NB4 (cell line): ENCODE data around the gene MINDY4.
"Not testable (repeated sequence)": the region's sequence is repeated elsewhere in the genome, so short reads cannot be mapped to it uniquely, and the experiment has no call there.

Experiments used
- DNase-seq: peaks from one replicate; pipeline ENCODE4 v3.0.0; 2010; ENCODE audit warnings: low read depth
- H3K4me3 ChIP-seq: one replicate; pipeline ENCODE4 v1.5.1; 2011; ENCODE audit warnings: mild to moderate bottlenecking, low read depth, low read length, moderate library complexity
- MYC ChIP-seq: IDR thresholded peaks from 2 replicates; pipeline ENCODE4 v1.6.1; 2011; ENCODE audit warnings: low read depth, low read length
- POLR2A ChIP-seq: IDR thresholded peaks from 2 replicates; pipeline ENCODE4 v1.6.1; 2011; ENCODE audit warnings: mild to moderate bottlenecking; ENCODE audit not compliant: insufficient read length; ENCODE audit errors: extremely low read depth
- TF ChIP-seq, protein P1 (sequence below): IDR thresholded peaks from 2 replicates; pipeline ENCODE4 v1.6.1; 2011; ENCODE audit warnings: low read depth, low read length
- TF ChIP-seq, protein P2 (sequence below): IDR thresholded peaks from one replicate; pipeline ENCODE4 v1.5.1; 2012; ENCODE audit warnings: low read depth, low read length

Gene MINDY4

DNA sequence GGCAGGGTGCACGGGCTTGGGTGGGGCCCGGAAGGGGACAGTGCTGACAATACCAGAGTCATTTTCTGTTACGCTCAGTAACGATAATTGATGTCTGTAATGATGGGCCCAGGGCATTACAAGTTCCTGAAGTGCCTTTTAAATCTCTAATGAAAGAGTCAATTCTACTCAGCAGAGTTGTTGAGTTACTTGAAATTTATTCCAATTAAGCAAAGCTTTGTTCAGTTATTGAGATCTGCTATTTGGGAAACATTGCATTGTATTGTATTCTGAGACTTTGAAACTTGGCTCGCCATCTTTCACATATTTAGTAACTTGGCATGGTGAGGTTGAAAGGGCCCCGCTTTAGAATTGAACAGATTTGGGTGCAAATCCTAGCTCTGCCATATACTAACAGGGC lies 34.7 kb downstream of the MINDY4 start:
- TF ChIP-seq, protein P1, sequence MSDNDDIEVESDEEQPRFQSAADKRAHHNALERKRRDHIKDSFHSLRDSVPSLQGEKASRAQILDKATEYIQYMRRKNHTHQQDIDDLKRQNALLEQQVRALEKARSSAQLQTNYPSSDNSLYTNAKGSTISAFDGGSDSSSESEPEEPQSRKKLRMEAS, result no peak
- TF ChIP-seq MYC, result no peak
- TF ChIP-seq POLR2A, result no peak
- TF ChIP-seq, protein P2, sequence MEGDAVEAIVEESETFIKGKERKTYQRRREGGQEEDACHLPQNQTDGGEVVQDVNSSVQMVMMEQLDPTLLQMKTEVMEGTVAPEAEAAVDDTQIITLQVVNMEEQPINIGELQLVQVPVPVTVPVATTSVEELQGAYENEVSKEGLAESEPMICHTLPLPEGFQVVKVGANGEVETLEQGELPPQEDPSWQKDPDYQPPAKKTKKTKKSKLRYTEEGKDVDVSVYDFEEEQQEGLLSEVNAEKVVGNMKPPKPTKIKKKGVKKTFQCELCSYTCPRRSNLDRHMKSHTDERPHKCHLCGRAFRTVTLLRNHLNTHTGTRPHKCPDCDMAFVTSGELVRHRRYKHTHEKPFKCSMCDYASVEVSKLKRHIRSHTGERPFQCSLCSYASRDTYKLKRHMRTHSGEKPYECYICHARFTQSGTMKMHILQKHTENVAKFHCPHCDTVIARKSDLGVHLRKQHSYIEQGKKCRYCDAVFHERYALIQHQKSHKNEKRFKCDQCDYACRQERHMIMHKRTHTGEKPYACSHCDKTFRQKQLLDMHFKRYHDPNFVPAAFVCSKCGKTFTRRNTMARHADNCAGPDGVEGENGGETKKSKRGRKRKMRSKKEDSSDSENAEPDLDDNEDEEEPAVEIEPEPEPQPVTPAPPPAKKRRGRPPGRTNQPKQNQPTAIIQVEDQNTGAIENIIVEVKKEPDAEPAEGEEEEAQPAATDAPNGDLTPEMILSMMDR, result no peak
- DNase-seq, result no peak
- no peak overlapping the region for H3K4me3 ChIP-seq

DNA sequence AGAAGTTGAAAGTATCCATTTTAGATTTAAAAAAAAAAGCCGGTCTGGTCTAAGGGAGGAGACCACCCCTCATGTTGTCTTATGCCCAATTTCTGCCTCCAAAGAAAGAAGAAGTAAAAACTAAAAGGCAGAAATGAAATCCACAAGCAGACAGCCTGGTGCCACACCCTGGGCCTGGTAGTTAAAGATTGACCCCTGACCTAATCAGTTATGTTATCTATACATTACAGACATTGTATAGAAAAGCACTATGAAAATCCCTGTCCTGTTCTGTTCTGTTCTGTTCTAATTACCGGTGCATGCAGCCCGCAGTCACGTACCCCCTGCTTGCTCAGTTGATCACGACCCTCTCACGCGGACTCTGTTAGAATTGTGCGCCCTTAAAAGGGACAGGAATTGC lies 36.3 kb downstream of the MINDY4 start:
- not testable (repeated sequence) for DNase-seq, H3K4me3 ChIP-seq

DNA sequence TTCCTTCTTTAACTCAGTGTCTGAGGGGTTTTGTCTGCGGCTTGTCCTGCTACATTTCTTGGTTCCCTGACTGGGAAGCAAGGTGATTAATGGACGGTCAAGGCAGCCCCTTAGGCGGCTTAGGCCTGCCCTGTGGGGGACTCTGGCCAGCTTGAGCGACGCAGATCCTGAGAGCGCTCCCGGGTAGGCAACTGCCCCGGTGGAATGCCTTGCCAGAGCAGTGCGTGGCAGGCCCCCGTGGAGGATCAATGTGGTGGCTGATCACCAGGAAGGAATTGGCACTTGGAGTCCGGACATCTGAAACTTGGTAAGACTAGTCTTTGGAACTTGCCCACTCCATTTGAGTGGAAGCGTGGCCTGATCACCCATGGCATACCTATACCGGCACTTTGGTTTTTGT lies 36.7 kb downstream of the MINDY4 start:
- not testable (repeated sequence) for H3K4me3 ChIP-seq, DNase-seq

DNA sequence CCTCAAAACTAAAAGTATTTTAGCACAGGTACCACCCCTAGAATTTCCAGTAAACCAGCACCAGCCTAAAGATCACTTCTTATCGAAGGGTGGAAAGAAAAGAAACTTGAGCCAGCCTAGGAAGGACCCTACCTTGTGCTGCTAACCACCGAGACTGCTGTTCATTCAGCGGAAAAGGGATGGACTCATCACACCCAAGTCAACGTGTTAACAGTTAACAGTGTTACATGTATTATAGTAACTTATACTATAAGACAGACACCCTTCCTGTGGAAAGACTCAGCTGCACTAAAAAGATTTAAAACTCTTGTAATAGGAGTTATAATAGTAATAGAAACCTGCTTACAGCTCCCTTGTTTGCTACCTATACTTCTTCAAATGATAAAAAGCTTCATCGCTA lies 39.8 kb downstream of the MINDY4 start:
- no peak for DNase-seq
- TF ChIP-seq, protein P1, result no peak
- TF ChIP-seq, protein P2, result no peak
- no peak for TF ChIP-seq MYC
- TF ChIP-seq POLR2A, result no peak
- H3K4me3 ChIP-seq, result no peak overlapping the region

DNA sequence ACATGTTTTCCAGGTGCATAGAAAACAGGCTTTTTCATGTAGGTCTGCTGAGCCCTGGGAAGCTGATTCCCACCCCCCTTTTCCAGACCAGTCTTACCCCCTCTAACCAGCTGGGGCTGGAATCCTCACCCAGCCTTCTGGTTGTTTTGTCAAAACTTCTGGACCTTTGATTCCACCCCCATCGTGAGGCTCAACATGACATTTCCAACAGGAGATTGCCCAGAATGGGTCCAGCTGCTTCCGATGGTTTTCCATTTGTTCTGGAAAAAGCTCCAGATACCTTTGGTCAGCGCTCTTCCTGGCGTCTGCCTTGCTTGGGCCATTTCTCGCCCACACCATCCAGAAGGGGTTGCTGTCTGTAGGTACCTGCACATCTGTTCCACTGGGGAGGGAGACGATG lies 41.5 kb downstream of the MINDY4 start:
- no peak overlapping the region for H3K4me3 ChIP-seq
- TF ChIP-seq, protein P2, result no peak
- TF ChIP-seq, protein P1, result no peak
- TF ChIP-seq MYC (no peak), POLR2A (no peak)
- no peak for DNase-seq

DNA sequence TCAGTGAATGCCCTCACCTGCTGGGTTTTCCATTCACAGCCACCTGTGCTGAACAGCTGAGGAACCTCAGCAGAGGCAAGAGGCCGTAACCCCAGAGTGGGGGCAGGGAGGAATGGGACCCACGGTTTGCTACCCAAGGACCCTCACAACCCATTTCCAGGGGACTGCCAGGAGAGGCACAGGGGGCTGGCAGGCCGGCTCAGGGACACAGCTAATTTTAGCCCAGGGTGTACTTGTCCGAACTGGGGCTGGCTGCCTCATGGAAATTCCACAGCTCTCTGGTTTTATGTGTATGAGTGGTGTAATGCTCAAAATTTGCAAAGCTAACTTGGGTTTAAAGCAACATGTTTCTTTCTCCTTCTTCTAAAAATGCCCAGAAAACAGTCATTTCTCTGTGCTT lies 42.2 kb downstream of the MINDY4 start:
- H3K4me3 ChIP-seq, result no peak overlapping the region
- DNase-seq, result no peak
- TF ChIP-seq, protein P1, result no peak
- TF ChIP-seq, protein P2, result no peak
- TF ChIP-seq POLR2A (no peak), MYC (no peak)

DNA sequence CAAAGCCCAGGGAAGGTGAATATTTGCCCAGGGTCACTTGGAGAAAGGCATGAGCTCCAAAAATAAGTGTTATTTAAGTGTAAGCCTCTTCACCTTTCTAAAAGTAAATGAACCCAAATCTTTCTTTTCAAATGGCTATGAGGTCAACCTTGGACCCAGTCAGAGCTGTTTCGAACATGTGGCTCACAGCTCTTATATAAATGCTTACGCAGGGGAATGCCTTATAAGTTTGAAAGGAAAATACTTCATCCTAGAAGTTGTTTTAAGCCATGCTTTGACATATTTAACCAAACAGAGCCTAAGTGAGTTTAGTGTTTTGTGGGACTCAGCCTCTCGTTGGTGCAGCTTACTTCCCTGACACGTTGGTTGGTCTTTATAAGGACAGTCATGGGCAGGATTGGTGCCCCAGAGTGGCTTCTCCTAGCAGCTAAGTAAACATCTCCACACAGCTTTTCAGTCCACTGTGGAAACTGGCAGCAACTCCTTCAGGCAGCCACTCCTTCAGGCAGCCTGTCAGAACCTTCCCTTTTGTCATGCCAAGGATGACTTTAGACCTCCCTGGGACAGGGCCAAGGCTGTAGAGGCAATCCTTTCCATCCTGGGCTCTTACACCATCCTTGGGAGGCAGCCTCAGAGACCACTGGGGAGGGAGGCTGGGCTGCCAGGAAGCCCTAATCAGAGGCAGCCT lies 43.6 kb downstream of the MINDY4 start:
- TF ChIP-seq POLR2A (no peak), MYC (no peak)
- TF ChIP-seq, protein P1, result no peak
- TF ChIP-seq, protein P2, result no peak
- no peak for DNase-seq
- no peak overlapping the region for H3K4me3 ChIP-seq
